B cell (primary cell): Measurements from ENCODE around the gene MATN1. TPM values are rescaled to one million over a fixed set of nuclear protein-coding genes. Genes with fewer than 3 reads are reported as not detected.

Source experiments
- ATAC-seq: fragments of 200-7000 bp; cut with Tn5 transposase; one replicate; pipeline ENCODE4 v1.10.0; 2021; ENCODE audit warnings: low read depth, mild to moderate bottlenecking, moderate number of reproducible peaks, moderate library complexity
- CTCF ChIA-PET: fragments of 350-600 bp; sonication (Branson Sonifier 250); formaldehyde crosslinking; loops from one replicate; lab custom pipeline; 2021; ENCODE audit warnings: antibody characterized with exemption, inconsistent platforms; lab: Charles Lee
- POLR2A ChIA-PET: fragments of 350-600 bp; sonication (Branson Sonifier 250); formaldehyde crosslinking; loops from one replicate; lab custom pipeline; 2021; ENCODE audit warnings: antibody characterized with exemption; lab: Charles Lee
- DNase-seq: peaks from one replicate; pipeline ENCODE4 v3.0.0; 2013
- H2AFZ ChIP-seq: 2 replicates; pipeline ENCODE4 v1.6.1; 2012; ENCODE audit warnings: mild to moderate bottlenecking, low read depth, low read length; ENCODE audit not compliant: insufficient read depth, poor library complexity, severe bottlenecking
- H3K27ac ChIP-seq, 2 donors: 1 replicate in 1 of 2; 2 replicates in 1 of 2; pipeline ENCODE4 v1.5.1; 2012 to 2013; ENCODE audit warnings: low read length in 2 of 2, mild to moderate bottlenecking in 2 of 2, moderate library complexity in 1 of 2
- H3K27me3 ChIP-seq, 4 experiments: fragments of 200-600 bp in 1 of 4; sonication (generic) in 1 of 4; replicated peaks in 1 of 4; 1 replicate in 2 of 4; 2 replicates in 2 of 4; pipeline versions ENCODE4 v1.6.1 to v1.7.0; 2013 to 2016; ENCODE audit warnings: low read length in 3 of 4, mild to moderate bottlenecking in 2 of 4, mixed read lengths in 1 of 4, moderate library complexity in 1 of 4; ENCODE audit not compliant: insufficient read depth in 4 of 4, control insufficient read depth in 3 of 4; ENCODE audit errors: control extremely low read depth in 1 of 4
- H3K36me3 ChIP-seq, 2 experiments: replicated peaks in 1 of 2; 1 replicate in 1 of 2; 2 replicates in 1 of 2; pipeline versions ENCODE4 v1.6.1 to v1.7.1; 2013; ENCODE audit warnings: low read length in 1 of 2; ENCODE audit not compliant: insufficient read depth in 2 of 2, control insufficient read depth in 1 of 2; ENCODE audit errors: control extremely low read depth in 1 of 2, extremely low read depth in 1 of 2
- H3K4me1 ChIP-seq, 2 donors: fragments of 200-600 bp in 1 of 2; sonication (generic) in 1 of 2; 1 replicate in 1 of 2; 2 replicates in 1 of 2; pipeline versions ENCODE4 v1.5.1 to v1.6.1; 2013 to 2017; ENCODE audit warnings: low read length in 2 of 2; ENCODE audit not compliant: control insufficient read depth in 2 of 2, insufficient read depth in 2 of 2
- H3K4me2 ChIP-seq: replicated peaks from 2 replicates; pipeline ENCODE3; 2012; ENCODE audit warnings: mild to moderate bottlenecking, low read depth, low read length; ENCODE audit not compliant: poor library complexity, severe bottlenecking
- H3K4me3 ChIP-seq, 5 experiments: fragments of 200-600 bp in 1 of 5; sonication (generic) in 1 of 5; 1 replicate in 3 of 5; 2 replicates in 2 of 5; pipeline versions ENCODE4 v1.5.1 to v1.7.0; 2011 to 2016; ENCODE audit warnings: low read length in 4 of 5, mild to moderate bottlenecking in 4 of 5, low read depth in 2 of 5, control low read depth in 1 of 5, moderate library complexity in 1 of 5; ENCODE audit not compliant: insufficient read depth in 1 of 5; ENCODE audit errors: control extremely low read depth in 1 of 5, extremely low read depth in 1 of 5
- H3K79me2 ChIP-seq: fragments of 200-600 bp; sonication (generic); one replicate; pipeline ENCODE4 v1.6.0; 2016; ENCODE audit warnings: low read length; ENCODE audit not compliant: control insufficient read depth, insufficient read depth
- H3K9ac ChIP-seq: fragments of 200-600 bp; sonication (generic); 2 replicates; pipeline ENCODE4 v1.6.1; 2017; ENCODE audit warnings: mild to moderate bottlenecking, low read length, moderate library complexity
- H3K9me3 ChIP-seq, 3 donors: one replicate each; pipeline versions ENCODE4 v1.6.1 to v1.7.1; 2013; ENCODE audit warnings: low read length in 2 of 3; ENCODE audit not compliant: control insufficient read depth in 2 of 3, insufficient read depth in 1 of 3; ENCODE audit errors: control extremely low read depth in 1 of 3
- H4K20me1 ChIP-seq: 2 replicates; pipeline ENCODE4 v1.6.0; 2012; ENCODE audit warnings: mild to moderate bottlenecking, low read length; ENCODE audit not compliant: insufficient read depth, control insufficient read depth, poor library complexity, severe bottlenecking
- H3K27ac Mint-ChIP-seq: one replicate; pipeline ENCODE4 v1.8.0; 2021; ENCODE audit warnings: mixed read lengths
- H3K27me3 Mint-ChIP-seq: one replicate; pipeline ENCODE4 v1.8.0; 2021; ENCODE audit warnings: mixed read lengths
- H3K4me1 Mint-ChIP-seq: one replicate; pipeline ENCODE4 v1.8.0; 2021; ENCODE audit warnings: mixed read lengths
- H3K4me3 Mint-ChIP-seq: one replicate; pipeline ENCODE4 v1.8.0; 2021; ENCODE audit warnings: mixed read lengths
- H3K9me3 Mint-ChIP-seq: one replicate; pipeline ENCODE4 v1.8.0; 2022; ENCODE audit warnings: mixed read lengths; ENCODE audit not compliant: insufficient read depth
- EZH2 ChIP-seq: IDR thresholded peaks from 2 replicates; pipeline ENCODE4 v1.6.1; 2012; ENCODE audit warnings: borderline replicate concordance, low read depth, mild to moderate bottlenecking, moderate library complexity, low read length; ENCODE audit not compliant: insufficient read depth, poor library complexity, severe bottlenecking
- WGBS: methylation state at CpG from one replicate; pipeline ENCODE4 v1.1.5; 2013; ENCODE audit warnings: missing lambda C conversion rate; ENCODE audit not compliant: insufficient coverage; 5-methylcytosine and 5-hydroxymethylcytosine counted together
- intact Hi-C: fragments of 100-400 bp; cut with micrococcal nuclease; formaldehyde crosslinking; loops from one replicate; pipeline ENCODE4 v1.10.0; 2022
- polyA plus RNA-seq: library from polyadenylated mRNA; depleted of rRNA; stranded (reverse); fragments of >200 nt; gene quantifications from 2 replicates; pipeline ENCODE4 v1.2.3, GENCODE V29; 2012
- total RNA-seq, 2 donors: library from RNA; stranded (reverse); fragments of 120-200 nt in 1 of 2; gene quantifications; 1 replicate in 1 of 2; 2 replicates in 1 of 2; pipeline versions ENCODE4 v1.2.3 to v1.2.4, GENCODE V29; 2013 to 2022
- TF ChIP-seq, protein P1 (sequence below): fragments of 200-600 bp; IDR thresholded peaks from one replicate; pipeline ENCODE4 v1.8.0; 2022; ENCODE audit warnings: antibody characterized with exemption, mild to moderate bottlenecking

The MATN1 gene
- total and polyA plus RNA-seq, 2 donors (not counting 1 experiment from before 2014, with no cell fraction given), result 2.5 to 3.2 TPM

DNA sequence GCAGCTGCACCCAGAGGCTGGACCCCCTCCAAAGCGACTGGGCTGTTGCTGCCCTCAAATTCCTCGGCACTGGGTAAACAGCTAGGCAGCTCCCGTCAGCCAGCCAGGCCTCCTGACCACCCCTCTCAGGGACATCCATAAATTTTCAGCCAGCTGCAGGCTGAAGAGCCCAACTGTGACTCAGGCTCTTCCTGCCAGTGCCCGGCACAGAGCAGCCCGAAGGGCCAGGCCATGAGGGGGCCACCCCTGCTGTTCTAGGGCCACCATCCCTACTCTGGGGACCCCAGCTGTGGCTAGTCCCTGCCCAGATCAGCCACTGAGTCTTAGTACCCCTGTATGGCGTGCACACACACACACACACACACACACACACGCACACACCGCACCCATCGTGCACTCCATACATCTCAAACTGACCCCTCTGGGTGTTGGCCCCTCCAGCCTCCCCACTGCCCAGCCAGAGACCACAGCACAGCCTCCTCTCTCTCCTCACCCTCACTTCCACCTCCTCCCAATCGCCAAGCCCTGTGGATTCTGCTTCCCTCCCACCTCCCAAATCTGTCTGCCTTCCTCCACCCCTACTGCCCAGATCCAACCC, 40.4 kb upstream of the MATN1 start:
- ATAC-seq (no peak), DNase-seq (no peak)
- WGBS, result 75% methylated on average over 9 of the region's 10 CpGs
- peaks cover 58 to 67% of the 10 kb centered on the region in 2 donors for H3K4me1 ChIP-seq
- H3K27ac Mint-ChIP-seq, result peak overlapping the region; percentile 95
- no peak overlapping the region for H3K9ac ChIP-seq
- peaks cover 33% of the 10 kb centered on the region for H3K79me2 ChIP-seq
- ChIA-PET POLR2A (interaction anchor here (1.1 to 4.7 kb wide), 3 partner anchors 9 to 35 kb away, joined by 6 to 40 read pairs (median 28); no protein-coding TSS in a partner anchor), CTCF (interaction anchor here (2.4 to 27.3 kb wide), 3 partner anchors 9 to 30 kb away, joined by 8 to 769 read pairs (median 312); partner anchors contain the start of gene MATN1)
- peak overlapping the region; percentile 94 for H3K4me2 ChIP-seq
- H3K4me1 Mint-ChIP-seq, result peaks cover 75% of the 10 kb centered on the region
- no peak overlapping the region for H2AFZ ChIP-seq
- H3K36me3 ChIP-seq, result no peaks in the 10 kb centered on the region
- intact Hi-C loops, result loop anchor here (2.0 kb wide), 1 partner anchor 19 kb away; no protein-coding TSS in a partner anchor
- H3K9me3 Mint-ChIP-seq, result no peaks in the 10 kb centered on the region
- no peak overlapping the region for H3K4me3 Mint-ChIP-seq
- no peaks in the 10 kb centered on the region for H4K20me1 ChIP-seq
- no peaks in the 10 kb centered on the region for H3K27me3 Mint-ChIP-seq
- TF ChIP-seq, protein P1, sequence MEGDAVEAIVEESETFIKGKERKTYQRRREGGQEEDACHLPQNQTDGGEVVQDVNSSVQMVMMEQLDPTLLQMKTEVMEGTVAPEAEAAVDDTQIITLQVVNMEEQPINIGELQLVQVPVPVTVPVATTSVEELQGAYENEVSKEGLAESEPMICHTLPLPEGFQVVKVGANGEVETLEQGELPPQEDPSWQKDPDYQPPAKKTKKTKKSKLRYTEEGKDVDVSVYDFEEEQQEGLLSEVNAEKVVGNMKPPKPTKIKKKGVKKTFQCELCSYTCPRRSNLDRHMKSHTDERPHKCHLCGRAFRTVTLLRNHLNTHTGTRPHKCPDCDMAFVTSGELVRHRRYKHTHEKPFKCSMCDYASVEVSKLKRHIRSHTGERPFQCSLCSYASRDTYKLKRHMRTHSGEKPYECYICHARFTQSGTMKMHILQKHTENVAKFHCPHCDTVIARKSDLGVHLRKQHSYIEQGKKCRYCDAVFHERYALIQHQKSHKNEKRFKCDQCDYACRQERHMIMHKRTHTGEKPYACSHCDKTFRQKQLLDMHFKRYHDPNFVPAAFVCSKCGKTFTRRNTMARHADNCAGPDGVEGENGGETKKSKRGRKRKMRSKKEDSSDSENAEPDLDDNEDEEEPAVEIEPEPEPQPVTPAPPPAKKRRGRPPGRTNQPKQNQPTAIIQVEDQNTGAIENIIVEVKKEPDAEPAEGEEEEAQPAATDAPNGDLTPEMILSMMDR, result no peak
- no peak for TF ChIP-seq EZH2
- no peak overlapping the region for H3K4me3 ChIP-seq
- no peaks in the 10 kb centered on the region for H3K9me3 ChIP-seq
- peak overlapping the region in 1 of 2 donors; percentile 98 for H3K27ac ChIP-seq
- no peaks in the 10 kb centered on the region for H3K27me3 ChIP-seq
